Lower leg skin (tissue), 3 donors: ENCODE results near the gene DOCK10.

ENCODE experiments used
- CTCF ChIP-seq, 3 donors: fragments of 450-650 bp; IDR thresholded peaks; one replicate each; pipeline ENCODE4 v1.5.1; 2016; ENCODE audit warnings: antibody characterized with exemption in 3 of 3, mild to moderate bottlenecking in 3 of 3, moderate library complexity in 2 of 3
- POLR2A ChIP-seq, 2 donors: fragments of 450-650 bp; IDR thresholded peaks; one replicate each; pipeline ENCODE4 v1.6.1; 2016 to 2017; ENCODE audit warnings: antibody characterized with exemption in 2 of 2, mild to moderate bottlenecking in 1 of 2, moderate library complexity in 1 of 2

GRCh38 chr2:224802407-224802806, 239.9 kb downstream of the DOCK10 start:
- no peak for TF ChIP-seq POLR2A (IDR thresholded peaks at IDR 0.05)
- no peak for TF ChIP-seq CTCF (IDR thresholded peaks at IDR 0.05)
